ENCODE measurements around the gene FTCD. TPM values are rescaled to one million over a fixed set of nuclear protein-coding genes. Genes with fewer than 3 reads are reported as not detected.

FTCD gene
- total and polyA plus RNA-seq, 9 donors: 0.47 to 3.4 (median 1.1) TPM

- no peak overlapping the region for H3K4me3 ChIP-seq (ENCODE audit: low read length)
- no peaks in the 10 kb centered on the region for H3K9me3 ChIP-seq (replicated peaks; ENCODE audit: control insufficient read depth, low read depth, low read length)
- 93% methylated on average over 25 of the region's 34 CpGs for WGBS (ENCODE audit: insufficient coverage)
- H3K4me1 ChIP-seq (ENCODE audit: control insufficient read depth, insufficient read depth, low read length): no peaks in the 10 kb centered on the region
- H3K27ac ChIP-seq (ENCODE audit: low read length): no peak overlapping the region
- H3K27me3 ChIP-seq (ENCODE audit: control insufficient read depth, insufficient read depth, low read length): no peaks in the 10 kb centered on the region
- DNase-seq: no peak
- H3K36me3 ChIP-seq (ENCODE audit: control insufficient read depth, insufficient read depth, low read length): peaks cover 69% of the 10 kb centered on the region
Observed at GRCh38 chr21:46194374-46195334, 39.3 kb upstream of the FTCD start.

- peaks cover 71% of the 10 kb centered on the region for H3K36me3 ChIP-seq (ENCODE audit: control insufficient read depth, insufficient read depth, low read length)
- no peaks in the 10 kb centered on the region for H3K27me3 ChIP-seq (ENCODE audit: control insufficient read depth, insufficient read depth, low read length)
- no peak overlapping the region for H3K4me3 ChIP-seq (ENCODE audit: low read length)
- H3K27ac ChIP-seq (ENCODE audit: low read length): no peak overlapping the region
- no peaks in the 10 kb centered on the region for H3K9me3 ChIP-seq (replicated peaks; ENCODE audit: control insufficient read depth, low read depth, low read length)
- DNase-seq: no peak
- 100% methylated on average over 8 of the region's 10 CpGs for WGBS (ENCODE audit: insufficient coverage)
- H3K4me1 ChIP-seq (ENCODE audit: control insufficient read depth, insufficient read depth, low read length): no peaks in the 10 kb centered on the region
Observed at GRCh38 chr21:46193829-46194373, 38.5 kb upstream of the FTCD start.

- DNase-seq: no peak
- no peaks in the 10 kb centered on the region for H3K4me1 ChIP-seq (ENCODE audit: control insufficient read depth, insufficient read depth, low read length)
- 97% methylated on average over 14 of the region's 20 CpGs for WGBS (ENCODE audit: insufficient coverage)
- no peaks in the 10 kb centered on the region for H3K27me3 ChIP-seq (ENCODE audit: control insufficient read depth, insufficient read depth, low read length)
- peaks cover 66% of the 10 kb centered on the region for H3K36me3 ChIP-seq (ENCODE audit: control insufficient read depth, insufficient read depth, low read length)
- H3K27ac ChIP-seq (ENCODE audit: low read length): no peak overlapping the region
- no peak overlapping the region for H3K4me3 ChIP-seq (ENCODE audit: low read length)
- no peaks in the 10 kb centered on the region for H3K9me3 ChIP-seq (replicated peaks; ENCODE audit: control insufficient read depth, low read depth, low read length)
Observed at GRCh38 chr21:46191686-46192575, 36.6 kb upstream of the FTCD start.

GRCh38 chr21:46191257-46191685 is 35.9 kb upstream of the FTCD start:
- no peaks in the 10 kb centered on the region for H3K27me3 ChIP-seq (ENCODE audit: control insufficient read depth, insufficient read depth, low read length)
- DNase-seq: no peak
- H3K27ac ChIP-seq (ENCODE audit: low read length): no peak overlapping the region
- H3K4me3 ChIP-seq (ENCODE audit: low read length): no peak overlapping the region
- H3K4me1 ChIP-seq (ENCODE audit: control insufficient read depth, insufficient read depth, low read length): no peaks in the 10 kb centered on the region
- WGBS (ENCODE audit: insufficient coverage): 100% methylated on average over 2 of the region's 4 CpGs
- H3K9me3 ChIP-seq (replicated peaks; ENCODE audit: control insufficient read depth, low read depth, low read length): no peaks in the 10 kb centered on the region
- peaks cover 60% of the 10 kb centered on the region for H3K36me3 ChIP-seq (ENCODE audit: control insufficient read depth, insufficient read depth, low read length)

- H3K9me3 ChIP-seq (replicated peaks; ENCODE audit: control insufficient read depth, low read depth, low read length): no peaks in the 10 kb centered on the region
- no peaks in the 10 kb centered on the region for H3K4me1 ChIP-seq (ENCODE audit: control insufficient read depth, insufficient read depth, low read length)
- no peak overlapping the region for H3K27ac ChIP-seq (ENCODE audit: low read length)
- H3K4me3 ChIP-seq (ENCODE audit: low read length): no peak overlapping the region
- DNase-seq: no peak
- H3K36me3 ChIP-seq (ENCODE audit: control insufficient read depth, insufficient read depth, low read length): peaks cover 53% of the 10 kb centered on the region
- H3K27me3 ChIP-seq (ENCODE audit: control insufficient read depth, insufficient read depth, low read length): no peaks in the 10 kb centered on the region
- 90% methylated on average over 13 of the region's 15 CpGs for WGBS (ENCODE audit: insufficient coverage)
Observed at GRCh38 chr21:46190491-46191131, 35.2 kb upstream of the FTCD start.

GRCh38 chr21:46189959-46190490 is 34.6 kb upstream of the FTCD start:
- DNase-seq: no peak
- H3K4me3 ChIP-seq (ENCODE audit: low read length): no peak overlapping the region
- no peaks in the 10 kb centered on the region for H3K4me1 ChIP-seq (ENCODE audit: control insufficient read depth, insufficient read depth, low read length)
- no peak overlapping the region for H3K27ac ChIP-seq (ENCODE audit: low read length)
- no peaks in the 10 kb centered on the region for H3K27me3 ChIP-seq (ENCODE audit: control insufficient read depth, insufficient read depth, low read length)
- 94% methylated on average over 14 of the region's 14 CpGs for WGBS (ENCODE audit: insufficient coverage)
- H3K36me3 ChIP-seq (ENCODE audit: control insufficient read depth, insufficient read depth, low read length): peaks cover 47% of the 10 kb centered on the region
- H3K9me3 ChIP-seq (replicated peaks; ENCODE audit: control insufficient read depth, low read depth, low read length): no peaks in the 10 kb centered on the region

- Histone ChIP-seq H3K27me3 (ENCODE audit: control insufficient read depth, insufficient read depth, low read length) (no peaks in the 10 kb centered on the region), H3K4me3 (ENCODE audit: low read length) (no peak overlapping the region), H3K27ac (ENCODE audit: low read length) (peak overlapping the region; percentile 59), H3K36me3 (ENCODE audit: control insufficient read depth, insufficient read depth, low read length) (peaks cover 41% of the 10 kb centered on the region), H3K9me3 (replicated peaks; ENCODE audit: control insufficient read depth, low read depth, low read length) (no peaks in the 10 kb centered on the region), H3K4me1 (ENCODE audit: control insufficient read depth, insufficient read depth, low read length) (peaks cover 4% of the 10 kb centered on the region)
- DNase-seq: no peak
- WGBS (ENCODE audit: insufficient coverage): 55% methylated on average over 9 of the region's 9 CpGs
Observed at GRCh38 chr21:46189213-46189958, 34.0 kb upstream of the FTCD start.

GRCh38 chr21:46188226-46189212 is 33.1 kb upstream of the FTCD start:
- H3K4me1 ChIP-seq (ENCODE audit: control insufficient read depth, insufficient read depth, low read length): peaks cover 8% of the 10 kb centered on the region
- WGBS (ENCODE audit: insufficient coverage): 40% methylated on average over 2 of the region's 17 CpGs
- no peaks in the 10 kb centered on the region for H3K27me3 ChIP-seq (ENCODE audit: control insufficient read depth, insufficient read depth, low read length)
- DNase-seq: peak; percentile 38
- H3K4me3 ChIP-seq (ENCODE audit: low read length): no peak overlapping the region
- peak overlapping the region; percentile 59 for H3K27ac ChIP-seq (ENCODE audit: low read length)
- H3K36me3 ChIP-seq (ENCODE audit: control insufficient read depth, insufficient read depth, low read length): peaks cover 32% of the 10 kb centered on the region
- no peaks in the 10 kb centered on the region for H3K9me3 ChIP-seq (replicated peaks; ENCODE audit: control insufficient read depth, low read depth, low read length)
